H1 (cell line): Measurements from ENCODE around the gene RAB8B. TPM values are rescaled to one million over a fixed set of nuclear protein-coding genes. Genes with fewer than 3 reads are reported as not detected.

Experiments
- CTCF ChIA-PET: fragments of 300-600 bp; sonication (Branson Sonifier 250); formaldehyde crosslinking; loops from one replicate; lab custom pipeline; 2021; ENCODE audit not compliant: partially characterized antibody; lab: Charles Lee
- POLR2A ChIA-PET: fragments of 300-600 bp; sonication (Branson Sonifier 250); formaldehyde crosslinking; loops from one replicate; lab custom pipeline; 2021; ENCODE audit warnings: inconsistent platforms; ENCODE audit not compliant: partially characterized antibody; lab: Charles Lee
- DNase-seq, 2 experiments: peaks; one replicate each; pipeline versions ENCODE4 v3.0.0 to v3.0.0-alpha.2; 2010 to 2022; ENCODE audit warnings: low spot score in 2 of 2, low read depth in 1 of 2, mixed read lengths in 1 of 2
- FAIRE-seq: peaks from 2 replicates; lab custom pipeline; 2011; peaks lifted over from hg19 to GRCh38; lab: Jason Lieb, UNC
- H2AFZ ChIP-seq: 2 replicates; pipeline ENCODE4 v1.8.1; 2012; ENCODE audit warnings: low read length, inconsistent platforms
- H2AK5ac ChIP-seq: 2 replicates; pipeline ENCODE4 v1.6.1; 2013; ENCODE audit warnings: low read depth, low read length
- H2BK120ac ChIP-seq: replicated peaks from 2 replicates; pipeline ENCODE3; 2013; ENCODE audit warnings: low read depth, low read length, inconsistent platforms
- H2BK12ac ChIP-seq: 2 replicates; pipeline ENCODE4 v1.6.1; 2013; ENCODE audit warnings: low read depth, low read length
- H2BK15ac ChIP-seq: 2 replicates; pipeline ENCODE4 v1.6.1; 2013; ENCODE audit warnings: low read length
- H2BK20ac ChIP-seq: 2 replicates; pipeline ENCODE4 v1.6.1; 2013; ENCODE audit warnings: low read length
- H2BK5ac ChIP-seq: 2 replicates; pipeline ENCODE4 v1.6.1; 2013; ENCODE audit warnings: low read depth, low read length
- H3K14ac ChIP-seq: 2 replicates; pipeline ENCODE4 v1.6.1; 2013; ENCODE audit warnings: inconsistent platforms; ENCODE audit not compliant: insufficient read length
- H3K18ac ChIP-seq: 2 replicates; pipeline ENCODE4 v1.6.1; 2013; ENCODE audit warnings: low read length; ENCODE audit errors: extremely low read depth
- H3K23ac ChIP-seq: 2 replicates; pipeline ENCODE4 v1.6.1; 2013; ENCODE audit warnings: inconsistent platforms; ENCODE audit not compliant: insufficient read length
- H3K23me2 ChIP-seq: 2 replicates; pipeline ENCODE4 v1.6.1; 2013; ENCODE audit warnings: low read depth, low read length
- H3K27ac ChIP-seq: 2 replicates; pipeline ENCODE4 v1.6.1; 2011; ENCODE audit warnings: low read depth, low read length, inconsistent platforms
- H3K27me3 ChIP-seq, 4 experiments: replicated peaks in 1 of 4; 1 replicate in 1 of 4; 2 replicates in 3 of 4; pipeline versions ENCODE4 v1.6.1 to v1.8.1; 2011 to 2013; ENCODE audit warnings: low read length in 3 of 4, mild to moderate bottlenecking in 3 of 4, inconsistent platforms in 2 of 4, mixed read lengths in 2 of 4, moderate library complexity in 1 of 4; ENCODE audit not compliant: control insufficient read depth in 3 of 4, insufficient read depth in 3 of 4; ENCODE audit errors: extremely low read depth in 1 of 4
- H3K36me3 ChIP-seq, 4 experiments: 2 replicates each; pipeline versions ENCODE4 v1.6.1 to v1.8.1; 2011 to 2013; ENCODE audit warnings: mild to moderate bottlenecking in 4 of 4, low read length in 3 of 4, moderate library complexity in 2 of 4, control low read depth in 1 of 4, inconsistent platforms in 1 of 4; ENCODE audit not compliant: insufficient read depth in 4 of 4, control insufficient read depth in 2 of 4
- H3K4ac ChIP-seq: replicated peaks from 2 replicates; pipeline ENCODE3; 2013; ENCODE audit warnings: low read length, low read depth, mixed read lengths, inconsistent platforms; ENCODE audit not compliant: insufficient read length
- H3K4me1 ChIP-seq, 4 experiments: replicated peaks in 1 of 4; 1 replicate in 1 of 4; 2 replicates in 3 of 4; pipeline versions ENCODE4 v1.6.1 to v1.8.1; 2011 to 2013; ENCODE audit warnings: low read length in 3 of 4, inconsistent platforms in 2 of 4, mixed read lengths in 1 of 4; ENCODE audit not compliant: insufficient read depth in 4 of 4, control insufficient read depth in 3 of 4
- H3K4me2 ChIP-seq, 2 experiments: 2 replicates each; pipeline versions ENCODE4 v1.6.1 to v1.8.1; 2011 to 2013; ENCODE audit warnings: low read depth in 2 of 2, low read length in 2 of 2, control low read depth in 1 of 2, inconsistent platforms in 1 of 2, mild to moderate bottlenecking in 1 of 2; ENCODE audit not compliant: insufficient read depth in 1 of 2
- H3K4me3 ChIP-seq, 4 experiments: fragments of 200-600, 300-600 bp in 1 of 4; sonication (generic), shearing (Covaris generic), sonication (Bioruptor Twin) in 1 of 4; 2 replicates each; pipeline versions ENCODE4 v1.5.1 to v1.8.1; 2011 to 2016; ENCODE audit warnings: low read length in 4 of 4, low read depth in 3 of 4, control low read depth in 2 of 4, inconsistent platforms in 2 of 4, mild to moderate bottlenecking in 2 of 4, mixed read lengths in 1 of 4, moderate library complexity in 1 of 4; ENCODE audit not compliant: insufficient read depth in 2 of 4; ENCODE audit errors: extremely low read depth in 1 of 4
- H3K56ac ChIP-seq: replicated peaks from 2 replicates; pipeline ENCODE3; 2013; ENCODE audit warnings: low read depth, mild to moderate bottlenecking, mixed read lengths, low read length, inconsistent platforms; ENCODE audit not compliant: insufficient read length
- H3K79me1 ChIP-seq: 2 replicates; pipeline ENCODE4 v1.6.1; 2013; ENCODE audit warnings: low read depth, low read length, control low read depth
- H3K79me2 ChIP-seq, 2 experiments: 2 replicates each; pipeline versions ENCODE4 v1.6.1 to v1.8.1; 2012 to 2013; ENCODE audit warnings: low read length in 2 of 2, mild to moderate bottlenecking in 2 of 2, inconsistent platforms in 1 of 2; ENCODE audit not compliant: insufficient read depth in 2 of 2, control insufficient read depth in 1 of 2
- H3K9ac ChIP-seq, 4 experiments: replicated peaks in 1 of 4; 1 replicate in 1 of 4; 2 replicates in 3 of 4; pipeline versions ENCODE4 v1.6.1 to v1.8.1; 2011 to 2013; ENCODE audit warnings: low read depth in 3 of 4, low read length in 3 of 4, control low read depth in 2 of 4, mild to moderate bottlenecking in 2 of 4, moderate library complexity in 2 of 4, inconsistent platforms in 1 of 4; ENCODE audit errors: extremely low read depth in 1 of 4
- H3K9me3 ChIP-seq, 2 experiments: 2 replicates each; pipeline versions ENCODE4 v1.6.1 to v1.8.1; 2012 to 2013; ENCODE audit warnings: mild to moderate bottlenecking in 2 of 2, moderate library complexity in 2 of 2, control low read depth in 1 of 2, inconsistent platforms in 1 of 2, low read depth in 1 of 2, low read length in 1 of 2, mixed read lengths in 1 of 2; ENCODE audit not compliant: insufficient read depth in 2 of 2
- H4K20me1 ChIP-seq, 2 experiments: replicated peaks in 1 of 2; 2 replicates each; pipeline versions ENCODE3 to v1.8.1; 2011 to 2013; ENCODE audit warnings: inconsistent platforms in 2 of 2, low read length in 2 of 2, mild to moderate bottlenecking in 1 of 2; ENCODE audit not compliant: insufficient read depth in 2 of 2, control insufficient read depth in 1 of 2
- H4K5ac ChIP-seq: 2 replicates; pipeline ENCODE4 v1.6.1; 2013; ENCODE audit warnings: low read length, low read depth, mixed read lengths, inconsistent platforms; ENCODE audit not compliant: insufficient read length
- H4K8ac ChIP-seq: 2 replicates; pipeline ENCODE4 v1.8.0; 2013; ENCODE audit warnings: mild to moderate bottlenecking, moderate library complexity, low read length, inconsistent platforms; ENCODE audit not compliant: insufficient read depth; ENCODE audit errors: extremely low read depth
- H4K91ac ChIP-seq: replicated peaks from 2 replicates; pipeline ENCODE3; 2013; ENCODE audit warnings: low read length, mixed read lengths, inconsistent platforms; ENCODE audit not compliant: insufficient read length
- BACH1 ChIP-seq: IDR thresholded peaks from 2 replicates; pipeline ENCODE4 v1.6.1; 2012; ENCODE audit warnings: low read length, improper control_type of control experiment
- CBX5 ChIP-seq: fragments of 300-800, 300-1000 bp; sonication (generic); IDR thresholded peaks from 2 replicates; pipeline ENCODE4 v1.7.1; 2016; ENCODE audit warnings: antibody characterized with exemption, low read length, low read depth
- CTBP2 ChIP-seq: IDR thresholded peaks from 2 replicates; pipeline ENCODE4 v1.7.0; 2011; ENCODE audit warnings: borderline replicate concordance, mild to moderate bottlenecking, moderate library complexity, mixed read lengths, low read length; ENCODE audit not compliant: insufficient read depth, insufficient read length
- JUN ChIP-seq: IDR thresholded peaks from 2 replicates; pipeline ENCODE4 v1.6.1; 2011; ENCODE audit warnings: low read depth, mild to moderate bottlenecking, improper control_type of control experiment, low read length
- JUND ChIP-seq: IDR thresholded peaks from 2 replicates; pipeline ENCODE4 v1.6.1; 2011; ENCODE audit warnings: mild to moderate bottlenecking, improper control_type of control experiment, low read length
- KDM5A ChIP-seq: fragments of 200-600 bp; IDR thresholded peaks from 2 replicates; pipeline ENCODE4 v1.7.1; 2012; ENCODE audit warnings: mild to moderate bottlenecking, low read length, inconsistent platforms, mixed read lengths
- PHF8 ChIP-seq: fragments of 200-600 bp; sonication (generic); conservative IDR thresholded peaks from 2 replicates; pipeline ENCODE4 v1.7.1; 2012; ENCODE audit warnings: low read depth, mild to moderate bottlenecking, inconsistent platforms, low read length, moderate library complexity
- SP1 ChIP-seq: IDR thresholded peaks from 2 replicates; pipeline ENCODE4 v1.6.1; 2011; ENCODE audit warnings: low read depth, low read length
- SUZ12 ChIP-seq: fragments of 200-600 bp; sonication (generic); IDR thresholded peaks from 2 replicates; pipeline ENCODE4 v1.6.1; 2012; ENCODE audit warnings: mild to moderate bottlenecking, inconsistent platforms, low read length, moderate library complexity, mixed read lengths
- TBP ChIP-seq: IDR thresholded peaks from 2 replicates; pipeline ENCODE4 v1.6.1; 2011; ENCODE audit warnings: low read depth, low read length, improper control_type of control experiment
- USF2 ChIP-seq: IDR thresholded peaks from 2 replicates; pipeline ENCODE4 v1.6.1; 2011; ENCODE audit warnings: low read length, improper control_type of control experiment
- ZNF274 ChIP-seq: IDR thresholded peaks from 2 replicates; pipeline ENCODE4 v1.7.0; 2012; ENCODE audit warnings: low read length, borderline replicate concordance; ENCODE audit errors: extremely low read depth
- WGBS, 2 experiments: shearing (Covaris generic) in 1 of 2; methylation state at CpG; one replicate each; pipeline versions ENCODE4 v1.1.6 to v1.1.7; 2013 to 2015; ENCODE audit warnings: low lambda C conversion rate in 2 of 2, mixed read lengths in 2 of 2, inconsistent platforms in 1 of 2, low coverage in 1 of 2, missing lambda C conversion rate in 1 of 2; ENCODE audit not compliant: insufficient replicate concordance in 2 of 2, insufficient coverage in 1 of 2, insufficient read length in 1 of 2; ENCODE audit errors: extremely low coverage in 1 of 2, missing lambda C conversion rate in 1 of 2; 5-methylcytosine and 5-hydroxymethylcytosine counted together
- polyA plus RNA-seq, 7 experiments: library from polyadenylated mRNA; depleted of rRNA in 3 of 7; stranded (reverse) in 5 of 7; unstranded in 2 of 7; fragments of >200 nt in 5 of 7; fragments of 200-250 nt in 2 of 7; gene quantifications; 1 replicate in 5 of 7; 2 replicates in 1 of 7; 4 replicates in 1 of 7; pipeline versions ENCODE4 v1.2.1 to v1.2.3, GENCODE V29; 2011 to 2013; ENCODE audit warnings: missing spikeins in 2 of 7, mixed read lengths in 2 of 7
- total RNA-seq: library from RNA; stranded (reverse); fragmentation: NEBNext Ultra II Directional; extraction: Animal tissue kit (Norgen Biotek cat#: 25700); gene quantifications from 2 replicates; pipeline ENCODE4 v1.2.1, GENCODE V29; 2021

The RAB8B gene
- total and polyA plus RNA-seq, 2 of the 8 experiments (the other 6 are each of a cell fraction or from before 2014, with no cell fraction given) = 9.5 to 47.8 TPM

DNA sequence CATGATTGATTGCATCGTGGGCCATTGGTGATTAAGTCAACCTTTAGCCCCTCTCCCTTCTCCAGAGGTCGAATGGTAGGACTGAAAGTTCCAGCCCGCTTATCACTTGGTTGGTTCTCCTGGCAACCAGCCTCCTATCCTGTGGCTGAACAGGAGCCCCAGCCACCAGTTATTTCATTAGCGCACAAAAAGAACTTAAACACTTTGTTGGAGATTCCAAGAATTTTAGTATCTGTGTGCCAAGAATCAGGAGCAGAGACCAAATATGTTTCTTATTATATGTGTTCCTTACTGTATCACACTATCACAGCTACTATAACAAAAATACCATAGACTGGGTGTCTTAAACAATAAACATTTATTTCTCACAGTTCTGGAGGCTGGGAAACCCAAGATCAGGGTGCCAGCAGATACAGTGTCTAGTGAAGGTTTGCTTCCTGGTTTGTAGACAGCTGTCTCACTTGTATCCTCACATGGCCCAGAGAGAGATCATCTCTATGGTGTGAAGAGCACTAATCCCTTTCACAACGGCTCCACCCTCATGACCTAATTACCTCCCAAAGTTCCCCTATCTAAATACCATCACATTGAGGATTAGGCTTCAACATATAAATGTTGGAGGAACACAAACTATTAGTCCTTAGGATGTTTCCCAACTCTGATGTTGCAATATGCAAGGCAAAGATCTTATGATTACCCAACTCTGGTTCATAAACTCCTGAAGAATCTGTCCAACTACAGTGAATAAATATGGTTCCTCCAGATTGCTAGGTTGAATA is 57.5 kb downstream of the RAB8B start:
- no peaks in the 10 kb centered on the region for H3K23me2 ChIP-seq
- H3K79me1 ChIP-seq = no peaks in the 10 kb centered on the region
- ChIA-PET POLR2A (interaction anchor here (2.8 kb wide), 1 partner anchor 8 kb away, joined by 11 read pairs; no protein-coding TSS in a partner anchor), CTCF (interaction anchor here (1.1 to 2.3 kb wide), 3 partner anchors 8 to 49 kb away, joined by 3 to 6 read pairs (median 4); no protein-coding TSS in a partner anchor)
- no peak overlapping the region for H3K4me3 ChIP-seq
- H2BK120ac ChIP-seq = no peak overlapping the region
- H2BK5ac ChIP-seq = no peak overlapping the region
- no peaks in the 10 kb centered on the region for H3K4me1 ChIP-seq
- H3K4ac ChIP-seq = no peak overlapping the region
- H3K27ac ChIP-seq = no peak overlapping the region
- no peak overlapping the region for H2BK20ac ChIP-seq
- H2BK15ac ChIP-seq = no peak overlapping the region
- no peaks in the 10 kb centered on the region for H4K20me1 ChIP-seq
- H3K9me3 ChIP-seq = peaks cover 5 to 6% of the 10 kb centered on the region in 2 experiments; a peak in 2 of 4 replicates
- no peak overlapping the region for H3K14ac ChIP-seq
- no peak overlapping the region for H3K9ac ChIP-seq
- H2AFZ ChIP-seq = no peak overlapping the region
- DNase-seq (no peak), FAIRE-seq (no peak)
- H3K23ac ChIP-seq = no peak overlapping the region
- no peak overlapping the region for H4K8ac ChIP-seq
- no peak overlapping the region for H3K56ac ChIP-seq
- no peak overlapping the region for H2BK12ac ChIP-seq
- H3K27me3 ChIP-seq = no peaks in the 10 kb centered on the region
- no peak overlapping the region for H3K18ac ChIP-seq
- no peaks in the 10 kb centered on the region for H3K79me2 ChIP-seq
- no peak overlapping the region for H4K91ac ChIP-seq
- 84% methylated on average over 5 of the region's 5 CpGs; no CpG with 5 or more reads in 1 of the 2 experiments for WGBS, 2 experiments
- H3K36me3 ChIP-seq = peaks cover 2 to 19% (median 11%) of the 10 kb centered on the region in 4 experiments; a peak in 5 of 8 replicates
- H2AK5ac ChIP-seq = no peak overlapping the region
- no peak overlapping the region for H4K5ac ChIP-seq
- no peak overlapping the region for H3K4me2 ChIP-seq
- no peak for TF ChIP-seq CTBP2
- TF ChIP-seq SUZ12 = no peak
- no peak for TF ChIP-seq JUND
- no peak for TF ChIP-seq JUN
- no peak for TF ChIP-seq BACH1
- TF ChIP-seq USF2 = no peak
- TF ChIP-seq KDM5A = no peak
- TF ChIP-seq CBX5 = no peak
- no peak for TF ChIP-seq SP1
- TF ChIP-seq PHF8 = no peak
- TF ChIP-seq ZNF274 = no peak
- no peak for TF ChIP-seq TBP
